Lung (tissue), 12 donors: ENCODE measurements around the gene ERBB4. TPM values are rescaled to one million over a fixed set of nuclear protein-coding genes. Genes with fewer than 3 reads are reported as not detected.

Source experiments
- ATAC-seq: fragments of 200-7000 bp; cut with Tn5 transposase; one replicate; pipeline ENCODE4 v1.9.1; 2020; ENCODE audit warnings: moderate number of reproducible peaks; ENCODE audit not compliant: insufficient read depth, low FRiP score
- DNase-seq, 3 donors: peaks; one replicate each; pipeline ENCODE4 v3.0.0-alpha.2; 2013 to 2017
- H3K27ac ChIP-seq, 2 donors: one replicate each; pipeline ENCODE4 v1.5.1; 2013; ENCODE audit warnings: mild to moderate bottlenecking in 2 of 2, moderate library complexity in 2 of 2, control low read depth in 1 of 2, inconsistent platforms in 1 of 2, low read depth in 1 of 2, low read length in 1 of 2
- H3K27me3 ChIP-seq, 3 donors: one replicate each; pipeline ENCODE4 v1.5.1; 2013; ENCODE audit warnings: low read length in 2 of 3; ENCODE audit not compliant: control insufficient read depth in 3 of 3, insufficient read depth in 3 of 3
- H3K36me3 ChIP-seq, 4 donors: one replicate each; pipeline ENCODE4 v1.5.1; 2013; ENCODE audit warnings: low read length in 4 of 4, mild to moderate bottlenecking in 1 of 4, moderate library complexity in 1 of 4; ENCODE audit not compliant: control insufficient read depth in 4 of 4, insufficient read depth in 4 of 4
- H3K4me1 ChIP-seq, 5 donors: one replicate each; pipeline ENCODE4 v1.5.1; 2013; ENCODE audit warnings: low read length in 5 of 5, mild to moderate bottlenecking in 2 of 5, moderate library complexity in 1 of 5; ENCODE audit not compliant: control insufficient read depth in 5 of 5, insufficient read depth in 5 of 5
- H3K4me3 ChIP-seq: one replicate; pipeline ENCODE4 v1.5.1; 2013; ENCODE audit warnings: mild to moderate bottlenecking, control low read depth, moderate library complexity
- H3K9ac ChIP-seq, 2 donors: one replicate each; pipeline ENCODE4 v1.5.1; 2013; ENCODE audit warnings: low read length in 2 of 2, control low read depth in 1 of 2; ENCODE audit not compliant: insufficient read depth in 1 of 2
- H3K9me3 ChIP-seq, 4 donors: one replicate each; pipeline ENCODE4 v1.5.1; 2013; ENCODE audit warnings: low read length in 3 of 4, mild to moderate bottlenecking in 1 of 4, moderate library complexity in 1 of 4; ENCODE audit not compliant: control insufficient read depth in 4 of 4, insufficient read depth in 3 of 4
- WGBS, 2 donors: extraction: QIAGEN DNeasy Blood & Tissue Kit; methylation state at CpG; one replicate each; pipeline ENCODE4 v1.1.7; 2013; 5-methylcytosine and 5-hydroxymethylcytosine counted together
- polyA plus RNA-seq, 2 donors: library from polyadenylated mRNA; stranded (reverse); fragments of 200-250 nt; gene quantifications; one replicate each; pipeline ENCODE4 v1.2.1, GENCODE V29; 2013
- total RNA-seq, 2 donors: library from RNA; depleted of rRNA in 1 of 2; stranded (reverse); fragments of >200 nt in 1 of 2; gene quantifications; one replicate each; pipeline ENCODE4 v1.2.1, GENCODE V29; 2014 to 2021
- TF ChIP-seq, protein P1 (sequence below): IDR thresholded peaks from 2 replicates; pipeline ENCODE4 v1.5.1; 2012; ENCODE audit warnings: mild to moderate bottlenecking; ENCODE audit errors: control extremely low read depth, extremely low read depth
- donor health status: control.
- donor health status: control.
- donor health status: Bipolar disorder and iron deficiency.
- donor health status: healthy.
- donor health status: DM: yes; HTN: yes; CAD: no.

Gene ERBB4
- total and polyA plus RNA-seq, 4 donors, result 0.41 to 16.8 (median 5.3) TPM

GRCh38 chr2:212387146-212387545 lies 151.5 kb downstream of the ERBB4 start:
- no peaks in the 10 kb centered on the region for H3K36me3 ChIP-seq
- DNase-seq (no peak), ATAC-seq (no peak)
- peaks cover 0 to 7% (median 0%) of the 10 kb centered on the region in 5 donors for H3K4me1 ChIP-seq
- H3K9me3 ChIP-seq, result no peaks in the 10 kb centered on the region
- H3K9ac ChIP-seq, result no peak overlapping the region
- H3K27me3 ChIP-seq, result no peaks in the 10 kb centered on the region
- H3K27ac ChIP-seq, result no peak overlapping the region
- TF ChIP-seq, protein P1, sequence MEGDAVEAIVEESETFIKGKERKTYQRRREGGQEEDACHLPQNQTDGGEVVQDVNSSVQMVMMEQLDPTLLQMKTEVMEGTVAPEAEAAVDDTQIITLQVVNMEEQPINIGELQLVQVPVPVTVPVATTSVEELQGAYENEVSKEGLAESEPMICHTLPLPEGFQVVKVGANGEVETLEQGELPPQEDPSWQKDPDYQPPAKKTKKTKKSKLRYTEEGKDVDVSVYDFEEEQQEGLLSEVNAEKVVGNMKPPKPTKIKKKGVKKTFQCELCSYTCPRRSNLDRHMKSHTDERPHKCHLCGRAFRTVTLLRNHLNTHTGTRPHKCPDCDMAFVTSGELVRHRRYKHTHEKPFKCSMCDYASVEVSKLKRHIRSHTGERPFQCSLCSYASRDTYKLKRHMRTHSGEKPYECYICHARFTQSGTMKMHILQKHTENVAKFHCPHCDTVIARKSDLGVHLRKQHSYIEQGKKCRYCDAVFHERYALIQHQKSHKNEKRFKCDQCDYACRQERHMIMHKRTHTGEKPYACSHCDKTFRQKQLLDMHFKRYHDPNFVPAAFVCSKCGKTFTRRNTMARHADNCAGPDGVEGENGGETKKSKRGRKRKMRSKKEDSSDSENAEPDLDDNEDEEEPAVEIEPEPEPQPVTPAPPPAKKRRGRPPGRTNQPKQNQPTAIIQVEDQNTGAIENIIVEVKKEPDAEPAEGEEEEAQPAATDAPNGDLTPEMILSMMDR, result no peak
- no peak overlapping the region for H3K4me3 ChIP-seq
- 85 to 89% methylated on average over 4 of the region's 4 CpGs for WGBS, 2 donors

- WGBS, 2 donors, result 73 to 75% methylated on average over 2 of the region's 2 CpGs
- TF ChIP-seq, protein P1, result no peak
These were observed 153.4 kb downstream of the ERBB4 start for GRCh38 chr2:212385241-212385640.

DNA sequence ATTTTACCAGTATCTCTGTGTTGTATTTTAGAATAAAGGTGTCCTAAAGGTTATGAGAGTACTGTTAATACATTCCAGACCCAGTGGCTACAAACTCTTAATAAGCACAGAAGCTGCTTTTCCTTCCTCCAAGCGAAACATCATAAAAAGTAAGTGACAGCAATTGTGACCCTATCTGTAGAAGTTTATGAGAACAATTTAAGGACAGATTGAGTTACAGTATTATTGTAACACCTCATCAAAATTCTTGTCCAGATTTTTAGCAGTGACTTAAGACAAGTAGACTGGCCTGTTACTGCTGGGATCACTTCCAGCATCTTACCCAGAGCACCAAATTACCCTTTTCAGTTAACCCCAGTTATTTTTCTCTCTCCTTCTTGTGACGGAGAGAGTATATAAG lies 154.6 kb downstream of the ERBB4 start:
- peak in 2 of 3 donors; percentile 11 to 22 for DNase-seq
- WGBS, 2 donors, result 74 to 82% methylated on average over 2 of the region's 2 CpGs
- no peaks in the 10 kb centered on the region for H3K27me3 ChIP-seq

More at GRCh38 chr2:212385241-212385640, 153.4 kb downstream of the ERBB4 start:
- no peaks in the 10 kb centered on the region for H3K27me3 ChIP-seq
- no peak overlapping the region for H3K9ac ChIP-seq
- no peak overlapping the region for H3K4me3 ChIP-seq
- H3K9me3 ChIP-seq, result no peaks in the 10 kb centered on the region
- DNase-seq (no peak), ATAC-seq (no peak)
- H3K27ac ChIP-seq, result no peak overlapping the region
- no peaks in the 10 kb centered on the region for H3K36me3 ChIP-seq
- H3K4me1 ChIP-seq, result peaks cover 0 to 7% (median 0%) of the 10 kb centered on the region in 5 donors

More for the DNA sequence above, 154.6 kb downstream of the ERBB4 start:
- H3K4me1 ChIP-seq, result peaks cover 0 to 7% (median 0%) of the 10 kb centered on the region in 5 donors
- H3K36me3 ChIP-seq, result no peaks in the 10 kb centered on the region
- no peak overlapping the region for H3K9ac ChIP-seq
- H3K4me3 ChIP-seq, result no peak overlapping the region
- TF ChIP-seq, protein P1, result no peak
- no peak for ATAC-seq
- no peak overlapping the region for H3K27ac ChIP-seq
- H3K9me3 ChIP-seq, result no peaks in the 10 kb centered on the region
